ENCODE measurements around the gene ANKRD52. TPM values are rescaled to one million over a fixed set of nuclear protein-coding genes. Genes with fewer than 3 reads are reported as not detected.

The ANKRD52 gene
- total RNA-seq, 2 donors from 2014 or later: 59.3 to 99.3 TPM

DNA sequence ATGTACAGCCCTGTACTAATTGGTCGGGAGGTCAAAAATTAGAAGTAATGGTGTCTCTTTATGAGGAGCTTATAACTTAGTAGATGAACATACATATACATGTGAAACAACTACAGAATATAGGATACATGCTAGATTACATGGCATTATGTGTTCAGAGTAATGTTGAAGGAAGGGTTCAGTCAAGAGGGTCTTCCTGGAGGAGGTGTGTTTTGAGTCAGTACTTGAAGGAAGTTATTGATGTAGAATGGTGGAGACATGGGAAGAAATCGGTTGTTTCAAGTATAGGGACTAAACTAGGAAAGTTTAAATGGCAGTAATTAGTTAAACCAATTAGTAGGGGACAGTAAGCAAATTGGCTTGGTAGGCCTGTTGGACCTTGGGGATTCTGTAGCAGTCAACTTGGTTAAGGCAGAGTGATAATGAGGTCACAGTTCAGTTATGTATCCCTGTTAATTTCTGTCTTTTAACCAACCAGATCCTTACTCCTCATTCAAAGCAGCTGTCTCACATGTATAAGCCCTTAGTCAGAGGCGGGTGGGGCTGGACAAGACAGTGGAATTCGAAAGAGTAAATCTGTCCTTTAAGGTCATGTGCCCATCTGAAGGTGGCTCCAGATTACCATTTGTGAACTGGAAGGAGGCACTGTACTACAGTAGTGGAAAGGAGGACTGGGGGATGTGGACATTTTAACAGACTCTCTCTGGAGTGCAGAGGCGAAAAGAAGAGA lies 3.5 kb upstream of the ANKRD52 start:
- Mint-ChIP-seq H3K4me1 (ENCODE audit: low read depth in 2 of 2) (peaks cover 13 to 17% of the 10 kb centered on the region in 2 donors), H3K4me3 (no peak overlapping the region), H3K27me3 (no peaks in the 10 kb centered on the region), H3K9me3 (no peaks in the 10 kb centered on the region), H3K27ac (no peak overlapping the region), H3K36me3 (no peaks in the 10 kb centered on the region)
- DNase-seq (ENCODE audit: low spot score) (no peak), ATAC-seq (no peak)

DNA sequence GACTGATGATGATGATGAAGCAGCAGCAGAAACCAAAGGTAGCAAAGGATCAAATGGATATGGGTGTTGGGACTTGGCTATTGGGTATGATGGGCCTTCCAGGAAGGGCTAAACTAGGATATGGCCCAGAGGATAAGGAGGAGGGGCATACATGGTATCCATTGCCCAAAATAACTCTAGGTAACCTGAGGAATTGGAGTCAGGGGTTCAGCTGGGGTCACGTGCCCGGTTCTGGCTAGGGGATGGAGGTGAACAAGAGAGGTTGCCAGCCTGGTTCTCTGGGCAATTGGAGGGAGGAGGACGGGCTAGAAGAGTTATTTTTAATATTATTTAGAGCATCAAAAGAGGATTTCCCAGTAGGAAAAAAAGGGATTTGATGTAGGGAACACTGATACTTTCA lies 2.7 kb upstream of the ANKRD52 start:
- Mint-ChIP-seq H3K27me3 (no peaks in the 10 kb centered on the region), H3K4me1 (ENCODE audit: low read depth in 2 of 2) (peaks cover 13 to 17% of the 10 kb centered on the region in 2 donors), H3K9me3 (no peaks in the 10 kb centered on the region), H3K4me3 (no peak overlapping the region), H3K27ac (no peak overlapping the region), H3K36me3 (peaks cover 5% of the 10 kb centered on the region)
- ATAC-seq (no peak), DNase-seq (ENCODE audit: low spot score) (no peak)

DNA sequence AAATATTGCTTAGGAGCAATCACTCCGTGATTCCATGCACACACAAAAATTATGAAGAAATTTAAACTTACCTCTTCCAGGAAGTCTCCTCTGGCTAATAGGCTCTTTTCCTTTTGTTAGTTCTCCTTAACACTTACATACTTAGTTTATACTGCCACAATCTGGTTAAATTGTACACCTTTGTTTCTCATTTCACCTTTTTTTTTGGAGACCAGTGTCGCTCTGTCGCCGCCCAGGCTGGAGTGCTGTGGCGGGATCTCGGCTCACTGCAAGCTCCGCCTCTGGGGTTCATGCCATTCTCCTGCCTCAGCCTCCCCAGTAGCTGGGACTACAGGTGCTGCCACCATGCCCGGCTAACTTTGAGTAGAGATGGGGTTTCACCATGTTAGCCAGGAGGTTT lies 2.2 kb upstream of the ANKRD52 start:
- no peaks in the 10 kb centered on the region for H3K27me3 Mint-ChIP-seq
- H3K4me3 Mint-ChIP-seq: no peak overlapping the region
- no peaks in the 10 kb centered on the region for H3K9me3 Mint-ChIP-seq
- peaks cover 15 to 17% of the 10 kb centered on the region in 2 donors for H3K4me1 Mint-ChIP-seq (ENCODE audit: low read depth in 2 of 2)
- ATAC-seq (no peak), DNase-seq (ENCODE audit: low spot score) (no peak)
- H3K36me3 Mint-ChIP-seq: peaks cover 7% of the 10 kb centered on the region
- H3K27ac Mint-ChIP-seq: no peak overlapping the region

DNA sequence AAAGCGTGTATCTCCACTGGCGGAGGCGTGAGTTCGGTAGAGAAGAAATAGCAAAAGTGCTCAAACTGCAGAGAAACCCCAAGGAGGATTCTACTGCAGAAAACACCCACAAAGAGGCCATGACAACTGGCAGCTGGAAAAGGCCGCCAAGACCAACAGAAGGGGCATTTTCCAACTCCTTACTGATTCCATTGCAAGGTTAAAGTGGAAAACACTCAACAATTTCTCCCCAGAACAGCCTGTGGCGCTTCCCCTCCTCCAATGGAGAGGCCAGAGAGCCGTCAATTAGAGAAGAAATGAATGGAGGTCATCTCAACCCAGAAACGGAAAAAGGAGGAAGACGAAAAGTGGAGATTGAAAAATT lies 618 bp upstream of the ANKRD52 start:
- Mint-ChIP-seq H3K4me3 (peak overlapping the region; percentile 89), H3K4me1 (ENCODE audit: low read depth in 2 of 2) (peaks cover 15 to 17% of the 10 kb centered on the region in 2 donors), H3K27ac (peak overlapping the region; percentile 75 to 91), H3K36me3 (peaks cover 14% of the 10 kb centered on the region), H3K9me3 (no peaks in the 10 kb centered on the region), H3K27me3 (no peaks in the 10 kb centered on the region)
- DNase-seq (ENCODE audit: low spot score) (no peak), ATAC-seq (no peak)

DNA sequence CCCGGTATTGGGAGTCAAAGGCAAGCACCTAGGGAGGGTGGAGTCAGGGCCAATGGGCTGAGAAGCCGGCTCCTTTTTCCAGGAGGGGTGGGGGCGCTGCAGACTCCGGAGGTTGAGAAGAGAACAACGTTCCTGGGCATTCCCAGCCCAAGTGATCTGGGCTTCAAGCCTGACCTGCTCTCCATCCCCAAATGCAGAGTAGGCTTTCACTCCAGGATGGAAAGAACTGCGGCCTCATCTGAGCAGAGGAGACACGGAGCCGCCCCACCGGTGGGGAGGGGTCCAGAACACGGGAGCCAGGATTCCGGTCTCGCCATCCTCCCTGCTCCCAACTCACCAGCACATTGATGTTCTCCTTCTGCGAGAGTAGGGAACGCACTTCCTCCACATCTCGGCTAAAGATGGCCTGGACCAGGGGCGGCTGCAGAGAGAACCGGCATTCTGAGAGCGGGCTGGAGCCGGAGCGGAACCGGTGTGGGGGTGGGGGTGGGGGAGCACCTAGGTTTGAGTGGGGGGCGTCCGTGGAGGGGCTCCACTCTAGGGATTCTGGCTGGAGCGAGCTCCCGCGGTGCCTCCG lies 605 bp downstream of the ANKRD52 start:
- Mint-ChIP-seq H3K4me3 (peak overlapping the region; percentile 80), H3K27ac (peak overlapping the region in 1 of 2 donors; percentile 65), H3K4me1 (ENCODE audit: low read depth in 2 of 2) (peaks cover 15 to 17% of the 10 kb centered on the region in 2 donors), H3K9me3 (no peaks in the 10 kb centered on the region), H3K36me3 (peaks cover 14% of the 10 kb centered on the region), H3K27me3 (no peaks in the 10 kb centered on the region)
- DNase-seq (ENCODE audit: low spot score) (no peak), ATAC-seq (peak in 1 of 2 donors; percentile 28)

DNA sequence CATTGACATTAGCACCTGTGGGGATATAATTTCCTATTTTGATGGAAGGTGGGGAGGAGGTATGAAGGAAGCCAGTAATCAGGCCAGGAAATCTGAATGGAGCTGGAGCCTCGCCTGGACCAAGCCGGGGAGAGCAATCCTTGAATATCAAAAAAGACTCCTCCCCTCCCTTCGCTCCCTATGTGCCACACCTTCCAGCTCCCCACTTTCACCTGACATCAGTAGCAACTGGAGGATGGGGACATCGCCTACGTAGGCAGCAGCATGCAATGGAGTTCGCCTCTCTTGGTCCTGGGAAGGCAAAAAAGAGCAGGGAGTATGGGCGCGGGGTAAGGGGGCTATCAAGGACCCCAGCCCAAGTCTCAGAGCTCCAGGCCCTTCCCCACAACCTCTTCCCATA lies 1.1 kb downstream of the ANKRD52 start:
- Mint-ChIP-seq H3K27ac (peak overlapping the region; percentile 16 to 65), H3K36me3 (peaks cover 14% of the 10 kb centered on the region), H3K4me3 (peak overlapping the region; percentile 80), H3K27me3 (no peaks in the 10 kb centered on the region), H3K9me3 (no peaks in the 10 kb centered on the region), H3K4me1 (ENCODE audit: low read depth in 2 of 2) (peaks cover 15 to 17% of the 10 kb centered on the region in 2 donors)
- ATAC-seq (no peak), DNase-seq (ENCODE audit: low spot score) (no peak)

DNA sequence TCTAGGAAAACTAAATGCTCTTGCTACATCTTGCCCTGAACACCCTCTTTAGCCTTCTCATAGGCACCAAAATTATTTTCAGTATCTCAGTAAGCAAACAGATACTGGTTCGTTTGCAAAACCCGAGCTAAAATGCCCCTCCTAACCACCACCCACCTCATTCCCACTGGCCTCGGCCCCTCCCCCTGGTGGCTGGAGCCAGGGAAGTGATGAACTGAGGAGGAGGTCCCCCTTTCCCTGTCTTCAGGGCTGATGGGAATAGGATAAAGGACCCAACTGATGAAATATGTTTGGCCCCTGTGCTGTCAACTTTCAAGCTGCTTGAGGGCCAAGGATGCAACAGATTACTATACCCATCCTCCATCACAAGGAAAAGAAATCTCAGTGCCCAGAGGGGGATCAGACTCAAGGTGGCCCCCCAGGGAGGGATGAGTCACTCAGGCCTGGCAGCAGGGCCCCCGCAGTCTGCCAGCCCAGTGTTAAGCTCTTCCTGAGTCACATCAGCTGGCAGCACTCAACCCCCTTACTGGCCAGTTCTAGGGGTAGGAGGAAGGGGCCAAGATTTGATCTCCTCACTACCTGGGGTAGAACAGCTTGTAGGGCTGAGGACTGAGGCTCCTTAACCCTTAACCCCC lies 1.7 kb downstream of the ANKRD52 start:
- Mint-ChIP-seq H3K27ac (peak overlapping the region; percentile 16 to 65), H3K9me3 (no peaks in the 10 kb centered on the region), H3K36me3 (peaks cover 14% of the 10 kb centered on the region)

DNA sequence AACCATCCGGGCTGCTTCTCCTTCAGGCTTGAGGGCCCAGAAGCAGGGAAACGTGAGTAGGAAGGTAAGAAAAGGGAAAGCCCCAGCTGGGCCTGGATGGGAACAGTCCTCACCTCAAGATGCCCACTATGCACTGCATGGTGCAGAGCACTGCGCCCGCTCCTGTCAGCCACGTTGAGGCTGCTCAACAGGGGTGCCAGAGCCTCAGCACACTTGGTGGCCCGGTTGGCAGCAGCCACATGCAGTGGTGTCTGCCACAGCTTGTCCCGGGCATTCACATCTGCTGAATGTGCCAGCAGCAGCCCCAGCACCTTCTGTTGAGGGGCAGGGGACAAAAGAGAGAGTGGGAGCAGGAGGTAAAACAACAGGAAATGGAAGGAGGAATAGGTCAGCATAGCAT lies 2.5 kb downstream of the ANKRD52 start:
- DNase-seq (ENCODE audit: low spot score) (no peak), ATAC-seq (no peak)
- Mint-ChIP-seq H3K4me1 (ENCODE audit: low read depth in 2 of 2) (peaks cover 15 to 17% of the 10 kb centered on the region in 2 donors), H3K9me3 (no peaks in the 10 kb centered on the region), H3K27ac (peak overlapping the region in 1 of 2 donors; percentile 16), H3K36me3 (peaks cover 14% of the 10 kb centered on the region), H3K4me3 (no peak overlapping the region), H3K27me3 (no peaks in the 10 kb centered on the region)

More for the DNA sequence above, 1.7 kb downstream of the ANKRD52 start:
- DNase-seq (ENCODE audit: low spot score): no peak
- Mint-ChIP-seq H3K27me3 (no peaks in the 10 kb centered on the region), H3K4me3 (peak overlapping the region; percentile 80), H3K4me1 (ENCODE audit: low read depth in 2 of 2) (peaks cover 15 to 17% of the 10 kb centered on the region in 2 donors)
- ATAC-seq: no peak

DNA sequence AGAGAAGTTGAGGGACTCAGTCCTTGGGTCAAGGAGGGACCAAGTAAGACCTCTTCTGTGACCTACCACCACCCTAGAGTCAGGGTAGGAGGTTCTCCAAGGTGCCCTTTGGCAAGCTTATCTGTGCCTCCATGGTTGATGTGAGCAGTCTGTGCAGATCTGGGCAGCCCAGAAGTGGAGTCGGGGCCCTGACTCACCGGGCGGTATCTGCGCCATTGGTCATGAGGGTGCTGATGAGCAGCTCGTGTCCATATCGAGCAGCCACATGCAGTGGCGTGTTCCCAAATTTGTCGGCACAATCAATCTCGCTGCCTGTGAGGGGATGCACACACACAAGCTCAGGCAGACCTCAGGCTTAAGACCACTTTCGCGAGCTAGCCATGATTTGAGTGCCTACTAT lies 5.1 kb downstream of the ANKRD52 start:
- peaks cover 7 to 11% of the 10 kb centered on the region in 2 donors for H3K4me1 Mint-ChIP-seq (ENCODE audit: low read depth in 2 of 2)
- H3K9me3 Mint-ChIP-seq: no peaks in the 10 kb centered on the region
- no peak overlapping the region for H3K27ac Mint-ChIP-seq
- peaks cover 14% of the 10 kb centered on the region for H3K36me3 Mint-ChIP-seq
- ATAC-seq (no peak), DNase-seq (ENCODE audit: low spot score) (no peak)
- H3K27me3 Mint-ChIP-seq: no peaks in the 10 kb centered on the region
- H3K4me3 Mint-ChIP-seq: no peak overlapping the region

DNA sequence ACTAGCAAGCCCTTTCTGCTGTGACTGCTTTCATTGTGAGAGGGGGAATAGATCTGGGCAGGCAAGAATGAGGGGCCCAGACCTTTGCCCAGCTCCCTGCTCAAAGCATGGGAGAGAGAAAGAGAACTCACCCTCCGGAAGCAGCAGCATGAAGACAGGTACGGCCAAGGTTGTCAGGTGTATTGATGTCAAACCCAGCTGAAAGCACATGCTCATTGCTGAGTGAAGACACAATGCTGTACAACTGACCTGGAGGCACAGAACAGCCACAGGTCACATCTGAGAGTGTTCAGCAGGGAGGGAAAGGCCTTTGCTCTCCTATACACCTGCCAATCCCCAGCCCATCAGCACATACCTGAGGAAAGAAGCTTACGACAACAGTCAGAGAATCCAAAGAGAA lies 5.5 kb downstream of the ANKRD52 start:
- H3K4me3 Mint-ChIP-seq: no peak overlapping the region
- DNase-seq (ENCODE audit: low spot score) (no peak), ATAC-seq (no peak)
- peaks cover 7 to 11% of the 10 kb centered on the region in 2 donors for H3K4me1 Mint-ChIP-seq (ENCODE audit: low read depth in 2 of 2)
- H3K9me3 Mint-ChIP-seq: no peaks in the 10 kb centered on the region
- H3K27ac Mint-ChIP-seq: no peak overlapping the region
- H3K27me3 Mint-ChIP-seq: no peaks in the 10 kb centered on the region
- H3K36me3 Mint-ChIP-seq: peaks cover 14% of the 10 kb centered on the region

DNA sequence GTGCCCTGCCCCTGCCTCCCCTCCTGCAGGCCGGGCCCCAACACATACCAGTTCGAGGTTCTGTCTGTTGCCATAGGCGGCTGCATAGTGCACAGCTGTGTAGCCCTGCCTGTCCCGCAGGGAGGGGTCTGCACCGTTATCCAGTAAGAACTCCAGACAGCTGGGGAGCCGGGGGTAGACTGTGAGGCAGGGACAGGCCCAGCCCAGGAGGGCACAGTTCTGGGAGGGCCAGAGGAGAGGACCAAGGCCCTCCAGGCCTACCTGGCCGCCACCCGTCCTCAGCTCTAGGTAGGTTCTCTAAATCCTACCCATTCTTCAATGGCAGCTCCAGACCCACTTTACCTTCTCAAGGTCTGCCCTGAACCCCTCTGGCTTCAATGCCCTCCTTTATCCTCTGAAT lies 9.5 kb downstream of the ANKRD52 start:
- DNase-seq (ENCODE audit: low spot score) (no peak), ATAC-seq (no peak)
- no peak overlapping the region for H3K27ac Mint-ChIP-seq
- H3K4me1 Mint-ChIP-seq (ENCODE audit: low read depth in 2 of 2): peaks cover 0 to 3% of the 10 kb centered on the region in 2 donors
- no peaks in the 10 kb centered on the region for H3K27me3 Mint-ChIP-seq
- no peak overlapping the region for H3K4me3 Mint-ChIP-seq
- H3K36me3 Mint-ChIP-seq: peaks cover 6% of the 10 kb centered on the region
- H3K9me3 Mint-ChIP-seq: no peaks in the 10 kb centered on the region

DNA sequence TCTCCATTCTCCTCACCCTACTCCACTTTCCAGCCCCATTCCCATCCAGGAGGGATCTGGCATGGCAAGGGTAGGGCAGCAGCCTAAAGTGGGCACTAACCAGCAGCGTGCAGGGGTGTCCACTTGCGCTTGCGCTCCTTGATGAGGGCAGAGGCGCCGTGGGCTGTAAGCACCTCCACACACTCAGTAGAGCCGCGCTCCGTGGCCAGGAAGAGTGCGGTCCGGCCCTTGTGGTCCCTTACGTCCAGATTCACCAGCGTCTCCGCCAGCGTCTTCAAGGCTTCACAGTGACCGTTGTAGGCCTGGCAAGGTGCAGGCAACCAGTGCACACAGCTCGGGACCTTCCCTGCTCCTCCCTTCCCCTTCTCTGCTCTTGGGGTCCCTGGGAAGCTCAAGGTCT lies 10.3 kb downstream of the ANKRD52 start:
- Mint-ChIP-seq H3K36me3 (peaks cover 6% of the 10 kb centered on the region), H3K9me3 (no peaks in the 10 kb centered on the region), H3K27ac (no peak overlapping the region), H3K4me1 (ENCODE audit: low read depth in 2 of 2) (peaks cover 0 to 3% of the 10 kb centered on the region in 2 donors), H3K4me3 (no peak overlapping the region), H3K27me3 (no peaks in the 10 kb centered on the region)
- no peak for DNase-seq (ENCODE audit: low spot score)
- ATAC-seq: peak in 1 of 2 donors; percentile 26

DNA sequence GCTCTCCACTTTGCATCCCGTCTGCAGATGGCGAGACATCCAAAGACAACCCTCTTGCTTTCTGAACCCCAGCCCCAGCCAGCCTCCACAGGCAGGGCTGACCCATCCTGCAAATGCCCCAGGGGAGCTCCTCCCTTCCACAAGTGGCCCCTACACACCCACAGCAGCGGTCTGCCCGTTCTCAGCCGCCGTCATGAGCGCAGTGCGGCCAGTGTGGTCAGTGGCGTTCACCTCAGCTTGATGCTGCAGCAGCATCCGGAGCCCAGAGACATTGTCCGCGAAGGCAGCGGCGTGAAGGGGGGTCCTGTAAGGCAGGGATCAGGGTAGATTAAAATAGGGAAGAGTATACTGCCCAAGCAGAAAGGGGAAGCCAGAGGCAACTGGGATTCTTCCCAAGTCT lies 13.7 kb downstream of the ANKRD52 start:
- Mint-ChIP-seq H3K36me3 (peaks cover 6% of the 10 kb centered on the region), H3K4me1 (ENCODE audit: low read depth in 2 of 2) (peaks cover 0 to 8% of the 10 kb centered on the region in 2 donors), H3K4me3 (no peak overlapping the region), H3K27me3 (no peaks in the 10 kb centered on the region), H3K9me3 (no peaks in the 10 kb centered on the region), H3K27ac (no peak overlapping the region)
- ATAC-seq: no peak
- no peak for DNase-seq (ENCODE audit: low spot score)

DNA sequence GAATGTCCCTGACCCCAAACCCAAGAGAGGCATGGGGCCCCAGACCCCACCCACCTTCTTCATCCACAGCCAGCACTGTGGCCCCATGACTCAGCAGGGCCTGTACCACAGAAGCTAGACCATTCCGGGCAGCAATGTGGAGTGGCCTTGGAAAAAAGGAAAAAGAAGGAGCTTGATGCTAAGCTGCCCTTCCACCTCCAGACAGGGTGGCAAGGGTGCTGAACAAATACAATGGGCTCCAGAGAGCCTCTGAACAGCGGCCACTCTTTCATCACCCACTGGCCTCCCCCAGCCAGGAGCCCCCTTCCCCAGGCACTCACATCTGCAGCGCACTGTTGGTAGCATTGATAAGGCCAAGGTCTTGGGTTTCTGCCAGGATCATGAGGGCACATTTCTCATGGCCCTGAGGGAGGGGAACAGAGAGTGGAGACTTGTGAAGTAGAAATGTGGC lies 14.4 kb downstream of the ANKRD52 start:
- Mint-ChIP-seq H3K4me1 (ENCODE audit: low read depth in 2 of 2) (peaks cover 0 to 8% of the 10 kb centered on the region in 2 donors), H3K27ac (no peak overlapping the region), H3K9me3 (no peaks in the 10 kb centered on the region), H3K36me3 (peaks cover 6% of the 10 kb centered on the region), H3K27me3 (no peaks in the 10 kb centered on the region), H3K4me3 (no peak overlapping the region)
- no peak for ATAC-seq
- DNase-seq (ENCODE audit: low spot score): no peak

Measured in natural killer cell treated with Interleukin-12 subunit alpha and Interleukin-12 subunit beta and Interleukin-15 and Interleukin-18, amount 100 ng/mL, for 72 hours (primary cell).